ENCODE results near the gene LMOD3. TPM values are rescaled to one million over a fixed set of nuclear protein-coding genes. Genes with fewer than 3 reads are reported as not detected.

LMOD3 gene
- total and polyA plus RNA-seq, 2 donors (not counting 3 experiments of a cell fraction or from before 2014, with no cell fraction given), result not detected

DNA sequence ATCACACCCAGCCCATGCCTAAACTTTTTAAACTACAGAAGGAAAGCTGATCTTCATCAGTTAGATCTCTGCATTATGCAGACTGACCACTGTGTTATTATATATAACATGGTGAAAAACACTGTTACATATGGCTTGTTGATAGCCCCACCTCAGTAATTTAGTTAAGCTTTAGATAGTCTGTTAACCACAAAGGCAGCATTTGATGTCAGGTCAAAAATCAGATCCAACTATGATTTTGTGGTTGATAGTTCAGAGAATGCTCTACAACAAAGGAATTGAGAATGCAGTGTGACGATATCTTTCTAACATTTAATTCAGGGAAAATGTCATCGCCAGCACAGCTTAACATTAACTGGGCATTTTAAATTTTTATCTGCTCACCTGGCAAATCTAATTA lies 37.7 kb upstream of the LMOD3 start:
- Histone ChIP-seq H3K9me3 (replicated peaks; ENCODE audit: control insufficient read depth, insufficient read depth, low read length) (no peaks in the 10 kb centered on the region), H2AFZ (ENCODE audit: low read depth, low read length) (no peak overlapping the region), H3K9ac (replicated peaks; ENCODE audit: extremely low read depth, insufficient read depth, low read length) (no peak overlapping the region), H3K79me2 (ENCODE audit: control insufficient read depth, insufficient read depth, low read length) (no peaks in the 10 kb centered on the region), H3K4me3 (replicated peaks in 1 of 3; ENCODE audit: insufficient read depth in 1 of 3, low read depth in 1 of 3, low read length in 3 of 3) (no peak overlapping the region), H3K9me1 (replicated peaks; ENCODE audit: control insufficient read depth, extremely low read depth, insufficient read depth, low read length) (no peaks in the 10 kb centered on the region), H3K4me1 (ENCODE audit: control insufficient read depth, extremely low read depth, insufficient read depth, low read length) (no peaks in the 10 kb centered on the region), H3K36me3 (ENCODE audit: control insufficient read depth in 2 of 2, extremely low read depth in 1 of 2, insufficient read depth in 2 of 2, low read length in 2 of 2) (no peaks in the 10 kb centered on the region), H3K27ac (ENCODE audit: insufficient read depth, low read depth, low read length) (no peak overlapping the region), H3K27me3 (ENCODE audit: control insufficient read depth in 2 of 2, insufficient read depth in 2 of 2, low read length in 2 of 2) (peaks cover 0 to 1% of the 10 kb centered on the region in 2 experiments), H4K20me1 (replicated peaks; ENCODE audit: control insufficient read depth, extremely low read depth, insufficient read depth, low read length) (no peaks in the 10 kb centered on the region), H3K4me2 (ENCODE audit: insufficient read depth, low read length) (no peak overlapping the region)
- FAIRE-seq (no peak), DNase-seq (ENCODE audit: low read depth, low spot score) (no peak)
- ChIA-PET CTCF (interaction anchor here (0.8 to 9.7 kb wide), 13 partner anchors 9 to 511 kb away, joined by 3 to 230 read pairs (median 20); partner anchors contain the start of gene LMOD3), POLR2A (no interaction called here)
- dilution Hi-C loops (cut with MboI; ENCODE audit: extremely low pct_ligation_motif_present, low sequenced_read_pairs) (loop anchor here (25.0 kb wide), 1 partner anchor 252 kb away; no protein-coding TSS in a partner anchor), intact Hi-C loops (cut with micrococcal nuclease) (loop anchor here (2.0 to 5.0 kb wide), 3 partner anchors 37 to 127 kb away; partner anchors contain the start of gene LMOD3)
- BruUV-seq (replicated peaks), result no TSS peak
- TF ChIP-seq GATA2 (IDR thresholded peaks at IDR 0.05; ENCODE audit: insufficient read depth, insufficient read length, low read depth, low read length), result no peak
- TF ChIP-seq MAX (IDR thresholded peaks at IDR 0.05; ENCODE audit: insufficient read depth, insufficient read length), result no peak
- TF ChIP-seq EZH2 (IDR thresholded peaks at IDR 0.05; ENCODE audit: borderline replicate concordance, low read depth, low read length, severe bottlenecking), result no peak
- no peak for TF ChIP-seq MYC (IDR thresholded peaks at IDR 0.05; ENCODE audit: low read depth, low read length)
- TF ChIP-seq POLR2A (IDR thresholded peaks at IDR 0.05; ENCODE audit: low read depth, low read length), result no peak
- TF ChIP-seq, protein P1, sequence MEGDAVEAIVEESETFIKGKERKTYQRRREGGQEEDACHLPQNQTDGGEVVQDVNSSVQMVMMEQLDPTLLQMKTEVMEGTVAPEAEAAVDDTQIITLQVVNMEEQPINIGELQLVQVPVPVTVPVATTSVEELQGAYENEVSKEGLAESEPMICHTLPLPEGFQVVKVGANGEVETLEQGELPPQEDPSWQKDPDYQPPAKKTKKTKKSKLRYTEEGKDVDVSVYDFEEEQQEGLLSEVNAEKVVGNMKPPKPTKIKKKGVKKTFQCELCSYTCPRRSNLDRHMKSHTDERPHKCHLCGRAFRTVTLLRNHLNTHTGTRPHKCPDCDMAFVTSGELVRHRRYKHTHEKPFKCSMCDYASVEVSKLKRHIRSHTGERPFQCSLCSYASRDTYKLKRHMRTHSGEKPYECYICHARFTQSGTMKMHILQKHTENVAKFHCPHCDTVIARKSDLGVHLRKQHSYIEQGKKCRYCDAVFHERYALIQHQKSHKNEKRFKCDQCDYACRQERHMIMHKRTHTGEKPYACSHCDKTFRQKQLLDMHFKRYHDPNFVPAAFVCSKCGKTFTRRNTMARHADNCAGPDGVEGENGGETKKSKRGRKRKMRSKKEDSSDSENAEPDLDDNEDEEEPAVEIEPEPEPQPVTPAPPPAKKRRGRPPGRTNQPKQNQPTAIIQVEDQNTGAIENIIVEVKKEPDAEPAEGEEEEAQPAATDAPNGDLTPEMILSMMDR (IDR thresholded peaks at IDR 0.05; ENCODE audit: extremely low read depth in 1 of 2, insufficient read depth in 1 of 2, low read depth in 1 of 2, low read length in 2 of 2), result no peak

Measured in endothelial cell of umbilical vein (primary cell).